GM12872 (cell line): ENCODE results near the gene N4BP3.

Experiments
- CTCF ChIP-seq: IDR thresholded peaks from 3 replicates; pipeline ENCODE4 v1.5.1; 2011; ENCODE audit warnings: low read depth, mild to moderate bottlenecking, low read length, moderate library complexity; ENCODE audit not compliant: insufficient read depth

Gene N4BP3

DNA sequence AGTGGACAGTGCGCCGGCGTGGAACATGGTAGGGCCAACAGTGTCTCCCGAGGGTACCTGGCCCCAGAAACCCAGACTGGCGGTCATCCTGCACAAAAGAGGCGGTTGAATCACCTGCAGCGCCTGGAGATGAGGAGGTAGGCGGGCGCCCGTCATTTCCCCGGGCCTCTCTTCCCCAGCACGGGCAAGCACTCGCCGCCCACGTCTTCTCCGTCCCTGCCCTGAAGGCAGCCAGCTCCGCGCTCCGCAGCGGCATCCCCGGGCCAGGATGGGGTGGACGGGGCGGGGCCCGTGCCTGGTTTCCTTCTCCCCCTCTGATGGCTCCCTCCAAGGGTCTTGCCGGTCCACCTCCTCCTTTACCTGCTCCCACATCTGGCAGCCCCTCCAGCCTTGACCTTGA is 27.1 kb upstream of the N4BP3 start:
- no peak for TF ChIP-seq CTCF

GRCh38 chr5:178090856-178091255 is 22.5 kb upstream of the N4BP3 start:
- TF ChIP-seq CTCF: no peak

DNA sequence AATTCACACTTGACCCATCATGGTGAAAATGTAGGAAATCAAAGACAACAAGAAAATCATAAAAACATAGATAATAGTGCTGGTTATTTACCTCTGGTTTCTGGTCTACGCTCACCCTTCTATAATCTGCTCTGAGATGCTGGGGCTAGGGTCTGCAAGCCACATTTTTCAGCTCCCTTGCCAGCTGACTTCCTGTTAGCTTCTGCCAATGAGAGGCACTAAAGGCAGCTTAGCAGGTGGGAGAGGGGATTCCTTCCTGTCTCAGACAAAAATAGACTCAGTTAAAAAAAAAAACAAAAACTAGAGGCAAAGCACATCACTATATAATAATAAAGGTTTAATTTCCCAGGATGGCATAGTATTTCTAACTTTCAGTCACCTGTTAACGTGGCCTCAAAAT is 20.2 kb upstream of the N4BP3 start:
- no peak for TF ChIP-seq CTCF

DNA sequence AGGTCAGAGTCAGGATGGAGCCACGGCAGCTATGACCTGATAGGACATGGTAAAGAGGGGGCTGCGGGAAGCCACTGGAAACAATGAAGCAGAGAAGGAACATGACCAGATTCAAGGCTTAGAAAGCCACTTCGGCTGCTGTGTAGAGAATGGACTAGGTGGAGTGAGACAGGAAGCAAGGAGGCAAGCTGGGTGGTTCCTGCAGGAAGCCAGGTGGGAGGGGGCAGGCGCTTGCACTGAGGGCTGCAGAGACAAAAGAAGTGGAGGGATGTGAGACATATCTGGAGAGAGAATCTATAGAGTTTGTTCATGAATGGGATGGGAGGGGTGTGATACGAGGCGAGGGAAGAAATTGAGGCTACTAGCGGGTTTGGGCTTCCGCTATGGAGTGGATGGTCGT is 19.0 kb upstream of the N4BP3 start:
- TF ChIP-seq CTCF: no peak

GRCh38 chr5:178098685-178099084 is 14.6 kb upstream of the N4BP3 start:
- no peak for TF ChIP-seq CTCF

- no peak for TF ChIP-seq CTCF
Observed at GRCh38 chr5:178103612-178104011, 9.7 kb upstream of the N4BP3 start.

- no peak for TF ChIP-seq CTCF
Observed at GRCh38 chr5:178104492-178104891, 8.8 kb upstream of the N4BP3 start.

DNA sequence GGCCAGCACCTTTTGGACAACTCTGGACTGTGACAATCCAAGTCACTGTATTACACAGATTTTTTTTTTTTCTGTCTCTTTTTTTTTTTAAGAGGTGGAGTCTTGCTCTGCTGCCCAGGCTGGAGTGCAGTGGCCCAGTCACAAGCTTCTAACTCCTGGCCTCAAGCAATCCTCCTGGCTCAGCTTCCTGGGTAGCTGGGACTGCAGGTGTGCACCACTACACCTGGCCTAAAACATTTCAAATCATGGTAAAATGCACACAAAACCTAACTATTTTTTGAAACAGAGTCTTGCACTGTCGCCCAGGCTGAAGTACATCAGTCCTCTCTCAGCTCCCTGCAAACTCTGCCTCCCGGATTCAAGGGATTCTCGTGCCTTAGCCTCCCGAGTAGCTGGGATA is 7.2 kb upstream of the N4BP3 start:
- TF ChIP-seq CTCF: no peak
